UCSD-AML1 (cell line): ENCODE measurements around the gene NTM.

Experiments
- DNase-seq: peaks from one replicate; lab custom pipeline; 2025; ENCODE audit not compliant: unreplicated experiment; lab: John Stamatoyannopoulos, UW

The NTM gene

GRCh38 chr11:132264616-132265015 is 894.2 kb downstream of the NTM start:
- DNase-seq = no peak

DNA sequence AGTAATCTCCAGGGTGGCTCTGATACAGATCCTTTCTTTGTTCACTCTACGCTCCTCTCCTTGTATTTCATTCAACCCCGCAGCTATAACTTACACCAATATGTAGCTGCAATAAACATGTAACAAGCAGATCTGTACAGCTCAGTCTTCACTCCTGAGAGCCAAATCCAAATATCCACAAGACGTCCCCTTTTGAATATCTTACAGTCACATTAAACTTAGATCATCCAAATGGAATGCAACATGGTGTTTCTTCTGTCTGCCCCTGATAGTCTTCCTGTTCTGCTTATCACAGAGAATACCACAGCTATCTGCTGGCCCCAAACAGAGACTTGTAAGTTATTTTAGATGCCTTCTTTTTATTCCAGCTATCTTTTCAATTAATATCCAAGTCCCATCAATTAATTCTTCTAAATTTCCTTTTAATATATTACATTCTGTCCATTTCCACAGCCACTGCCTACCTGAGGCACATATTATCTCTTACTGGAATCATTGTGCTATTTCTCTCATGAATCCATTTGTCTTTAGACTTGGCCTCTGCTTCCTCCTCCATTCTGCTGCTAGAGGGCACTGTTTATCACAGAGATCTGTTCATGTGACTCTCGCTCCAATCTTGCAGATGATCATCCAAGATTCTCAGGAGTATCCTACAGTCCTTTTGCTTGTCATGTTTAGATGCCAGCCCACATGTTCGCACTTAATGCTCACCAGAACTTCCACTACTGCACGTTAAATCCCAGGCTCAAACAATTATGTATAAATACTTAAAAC is 908.6 kb downstream of the NTM start:
- DNase-seq = no peak

DNA sequence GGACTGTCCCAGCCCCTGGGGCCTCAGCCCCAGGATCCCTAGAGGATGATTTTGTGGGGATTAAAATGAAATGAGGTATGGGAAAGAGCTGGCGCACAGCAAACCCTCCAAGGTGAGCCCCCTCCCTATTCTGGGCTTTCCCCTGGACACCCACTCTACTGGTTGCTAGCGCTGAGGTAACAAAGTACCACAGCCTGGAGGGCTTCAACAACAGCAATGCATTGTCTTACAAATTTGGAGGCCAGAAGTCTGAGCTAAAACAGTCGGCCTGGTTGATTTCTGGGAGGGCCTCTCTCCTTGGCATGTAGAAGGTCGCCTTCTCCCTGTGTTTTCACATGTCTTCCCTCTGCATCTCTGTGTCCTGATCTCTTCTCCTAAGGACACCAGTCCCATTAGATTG is 913.6 kb downstream of the NTM start:
- no peak for DNase-seq

- DNase-seq = no peak
These were observed 914.2 kb downstream of the NTM start for GRCh38 chr11:132284611-132285010.

DNA sequence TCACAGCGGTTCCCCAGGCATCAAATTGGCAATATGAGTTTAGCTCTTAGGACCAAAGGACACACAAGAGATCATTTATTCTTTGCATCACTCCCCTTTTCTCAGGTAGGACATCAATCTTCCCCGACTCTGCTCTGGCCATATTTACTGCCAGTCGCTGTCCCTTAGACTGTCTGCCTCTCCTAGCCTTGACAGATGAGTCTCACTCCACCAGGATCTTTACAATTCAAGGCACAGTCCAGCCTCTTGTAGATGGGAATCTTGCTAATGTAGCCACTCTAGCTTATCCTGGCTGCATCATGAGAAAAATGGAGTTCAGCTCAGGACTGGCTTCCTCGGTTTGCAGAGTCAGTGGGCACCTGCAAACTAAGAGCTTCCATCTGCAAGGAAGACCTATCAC is 915.2 kb downstream of the NTM start:
- no peak for DNase-seq

DNA sequence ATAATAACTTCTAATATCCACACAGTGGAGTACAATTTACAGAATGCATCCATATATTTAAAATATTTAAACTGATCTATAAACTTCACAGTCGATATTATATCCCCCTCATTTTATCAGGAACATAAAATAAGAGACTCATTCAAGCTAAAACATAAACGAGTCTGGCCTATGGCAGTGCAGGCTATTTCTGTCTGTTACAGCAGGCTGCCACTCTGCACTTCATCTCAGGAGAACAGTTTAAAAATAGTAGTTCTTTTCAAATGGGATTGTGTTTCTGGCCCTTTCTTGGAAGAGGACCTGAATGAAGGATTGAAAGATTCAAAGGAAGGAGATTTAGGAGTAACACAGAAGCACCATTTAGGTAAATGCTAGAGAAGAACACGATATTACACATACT is 915.7 kb downstream of the NTM start:
- DNase-seq = no peak

DNA sequence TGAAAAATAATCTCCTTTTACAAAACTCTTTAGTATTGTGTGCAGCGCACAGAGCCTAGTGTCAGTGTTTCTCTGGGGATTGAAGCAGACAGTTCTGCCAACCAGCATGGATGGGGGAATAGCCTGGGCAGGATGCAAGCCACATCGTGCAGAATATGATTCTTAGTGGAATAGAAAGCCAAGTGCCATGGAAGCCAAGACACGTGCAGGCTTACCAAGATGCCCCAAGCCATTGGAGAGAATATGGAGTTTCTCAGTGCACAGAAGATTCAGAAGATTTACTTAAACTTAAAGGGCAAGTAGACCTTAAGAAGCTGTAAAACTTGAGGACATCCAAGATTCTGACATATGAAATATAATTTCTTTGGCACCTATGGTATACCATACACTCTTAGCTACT is 917.6 kb downstream of the NTM start:
- no peak for DNase-seq

DNA sequence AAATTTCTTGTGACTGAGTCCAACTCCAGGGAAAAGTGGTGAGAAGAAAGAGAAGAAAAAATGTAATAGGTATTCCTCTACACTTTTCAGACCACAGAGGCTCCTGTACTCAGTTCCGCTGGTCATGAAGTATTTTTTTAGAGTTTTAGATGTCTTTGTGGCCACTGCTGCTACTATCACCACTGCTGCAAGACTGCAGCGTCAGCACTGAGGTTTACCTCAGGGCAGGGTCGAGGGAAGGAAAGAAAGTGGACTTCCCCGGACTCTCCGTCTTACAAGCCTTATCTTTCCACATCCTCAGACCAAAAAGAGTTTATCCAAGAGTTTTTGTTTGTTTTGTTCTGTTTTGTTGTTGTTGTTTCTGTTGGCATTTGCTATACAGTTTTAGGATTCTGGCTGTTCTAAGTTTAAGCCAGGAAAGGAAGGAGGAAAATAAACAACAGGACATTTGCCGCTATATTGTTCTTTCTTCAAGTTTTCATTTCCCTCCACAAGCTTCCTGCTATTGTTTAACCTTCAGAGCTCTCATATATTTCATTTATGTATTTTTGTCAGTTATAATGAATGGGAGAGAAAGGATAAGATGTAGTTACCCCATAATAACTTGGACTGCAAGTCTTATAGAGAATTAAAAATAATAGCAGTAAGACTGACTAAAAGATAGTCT is 919.3 kb downstream of the NTM start:
- DNase-seq = no peak

DNA sequence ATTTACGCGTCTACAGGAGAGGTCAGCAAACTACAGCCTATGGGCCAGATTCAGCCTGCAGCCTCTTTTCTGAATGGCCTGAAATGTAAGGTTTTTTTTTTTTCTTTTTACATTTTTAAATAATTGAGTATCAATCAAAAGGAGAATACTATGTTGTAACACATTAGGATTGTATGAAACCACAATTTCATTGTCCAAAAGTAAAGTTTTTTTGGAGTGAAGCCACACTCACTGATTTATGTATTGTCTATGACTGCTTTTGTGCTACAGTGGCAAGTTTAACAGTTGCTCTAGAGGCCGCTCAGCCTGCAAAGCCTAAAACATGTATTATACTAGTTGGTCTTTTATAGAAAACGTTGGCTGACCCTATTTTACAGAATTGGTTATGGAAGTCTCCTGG is 923.2 kb downstream of the NTM start:
- no peak for DNase-seq

- DNase-seq = no peak
These were observed 926.7 kb downstream of the NTM start for GRCh38 chr11:132296946-132297610.

- no peak for DNase-seq
These were observed 927.9 kb downstream of the NTM start for GRCh38 chr11:132298357-132298756.

- DNase-seq = no peak
These were observed 929.9 kb downstream of the NTM start for GRCh38 chr11:132300283-132300682.

- DNase-seq = no peak
These were observed 931.0 kb downstream of the NTM start for GRCh38 chr11:132301465-132301864.

GRCh38 chr11:132301900-132302299 is 931.5 kb downstream of the NTM start:
- DNase-seq = no peak

GRCh38 chr11:132307309-132308020 is 937.0 kb downstream of the NTM start:
- DNase-seq = no peak

- no peak for DNase-seq
These were observed 940.3 kb downstream of the NTM start for GRCh38 chr11:132310390-132311375.

DNA sequence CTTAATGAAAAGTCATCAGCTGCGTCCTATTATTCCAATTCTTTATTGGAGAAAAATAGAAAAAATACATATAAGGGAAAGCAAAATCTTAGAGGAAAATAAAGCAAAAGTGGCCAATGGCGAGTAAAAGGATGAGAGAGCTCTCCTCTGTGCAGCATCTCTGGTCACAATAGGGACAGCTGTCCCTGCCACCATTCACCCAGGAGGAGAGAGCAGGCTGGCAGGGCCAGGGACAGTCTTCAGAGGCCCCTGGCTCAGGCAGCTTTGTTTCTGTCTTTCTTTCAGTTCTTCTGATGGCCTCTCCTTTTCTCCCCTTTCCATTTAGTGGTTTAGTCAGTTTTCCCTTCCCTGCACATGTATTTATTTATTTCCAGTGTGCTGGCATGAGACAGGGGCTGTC is 941.3 kb downstream of the NTM start:
- no peak for DNase-seq

GRCh38 chr11:132312161-132312560 is 941.7 kb downstream of the NTM start:
- DNase-seq = no peak

DNA sequence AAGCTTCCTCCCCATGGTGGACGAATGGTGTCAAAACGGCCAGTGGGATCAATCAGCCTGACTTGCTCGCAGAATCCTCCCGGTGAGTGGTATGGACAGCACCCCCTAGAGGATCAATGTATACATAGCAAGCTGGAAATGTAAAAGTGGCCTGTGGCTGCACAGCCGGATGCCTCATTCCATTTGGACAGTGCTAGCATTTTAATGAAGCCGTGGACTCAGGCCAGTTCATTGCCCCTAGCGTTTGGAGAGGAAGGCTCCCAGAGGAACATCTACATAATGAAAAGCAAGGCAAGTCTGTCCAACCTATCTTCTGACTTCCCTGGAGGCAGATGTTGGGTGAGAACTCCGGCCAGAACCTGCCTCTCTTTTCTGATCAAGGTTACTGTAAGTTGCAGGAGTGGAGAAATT is 942.3 kb downstream of the NTM start:
- no peak for DNase-seq

DNA sequence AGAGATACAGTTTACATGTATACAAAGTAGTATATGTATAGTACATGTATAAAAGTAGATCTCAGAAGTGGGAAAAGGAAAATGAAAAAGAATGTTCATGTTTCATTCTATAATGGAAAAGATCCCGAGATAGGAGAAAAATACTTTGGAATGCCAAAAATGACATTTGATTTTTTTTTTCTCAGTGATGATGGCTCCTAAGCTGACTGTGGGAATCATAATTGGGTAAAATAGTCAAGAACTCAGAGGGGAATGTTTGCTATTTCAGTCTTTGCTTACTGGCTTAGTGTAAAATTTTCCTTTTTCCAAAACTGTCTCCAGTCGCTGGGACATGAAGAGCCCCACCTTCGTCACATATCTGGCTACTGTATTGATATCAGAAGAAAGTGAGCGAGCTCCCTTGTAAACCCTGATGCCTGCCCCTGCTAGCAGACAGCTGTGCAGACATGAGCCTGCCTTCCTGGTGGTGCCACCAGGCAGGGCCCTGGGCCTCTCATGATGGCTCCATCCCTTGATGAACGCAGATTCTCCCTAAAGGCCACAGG is 944.6 kb downstream of the NTM start:
- DNase-seq = no peak
